Activated CD8-positive, alpha-beta memory T cell treated with anti-CD3 and anti-CD28 coated beads for 36 hours (primary cell): ENCODE measurements around the gene PCDH10. TPM values are rescaled to one million over a fixed set of nuclear protein-coding genes. Genes with fewer than 3 reads are reported as not detected.
"Not testable (repeated sequence)": the region's sequence is repeated elsewhere in the genome, so short reads cannot be mapped to it uniquely, and the experiment has no call there.

Experiments
- CTCF ChIA-PET: fragments of 350-600 bp; sonication (Branson Sonifier 250); formaldehyde crosslinking; loops from one replicate; lab custom pipeline; 2021; ENCODE audit warnings: antibody characterized with exemption; lab: Charles Lee
- POLR2A ChIA-PET: fragments of 350-600 bp; sonication (Branson Sonifier 250); formaldehyde crosslinking; loops from one replicate; lab custom pipeline; 2021; ENCODE audit warnings: antibody characterized with exemption; lab: Charles Lee
- total RNA-seq, 2 experiments: library from RNA; stranded (reverse); gene quantifications; one replicate each; pipeline ENCODE4 v1.2.3, GENCODE V29; 2021

The PCDH10 gene
- total RNA-seq, 2 experiments from 2014 or later = not detected

DNA sequence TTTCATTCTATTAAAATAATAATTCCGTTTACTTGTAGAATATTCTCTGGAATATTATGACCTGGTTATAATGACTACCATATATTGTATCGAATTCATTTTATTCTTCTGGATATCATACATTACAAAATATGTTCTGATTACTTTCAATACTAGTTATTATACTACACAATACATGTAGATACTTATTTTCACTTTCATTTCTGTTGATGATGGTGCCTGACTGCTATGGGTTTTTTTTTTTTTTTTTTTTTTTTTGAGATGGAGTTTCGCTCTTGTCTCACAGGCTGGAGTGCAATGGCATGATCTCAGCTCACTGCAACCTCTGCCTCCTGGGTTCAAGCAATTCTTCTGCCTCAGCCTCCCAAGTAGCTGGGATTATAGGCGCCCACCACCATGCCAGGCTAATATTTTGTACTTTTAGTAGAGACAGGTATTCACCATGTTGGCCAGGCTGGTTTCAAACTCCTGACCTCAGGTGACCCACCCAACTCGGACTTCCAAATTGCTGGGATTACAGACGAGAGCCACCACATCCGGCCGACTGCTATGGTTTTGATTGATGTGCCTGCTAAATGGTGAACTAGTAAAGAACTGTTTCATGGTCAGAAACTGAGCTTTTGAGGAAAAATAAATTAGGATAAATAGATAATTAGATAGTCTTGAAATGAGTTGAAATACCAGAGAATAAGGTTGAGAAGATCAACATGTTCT lies 39.5 kb downstream of the PCDH10 start:
- POLR2A ChIA-PET = no interaction called here

DNA sequence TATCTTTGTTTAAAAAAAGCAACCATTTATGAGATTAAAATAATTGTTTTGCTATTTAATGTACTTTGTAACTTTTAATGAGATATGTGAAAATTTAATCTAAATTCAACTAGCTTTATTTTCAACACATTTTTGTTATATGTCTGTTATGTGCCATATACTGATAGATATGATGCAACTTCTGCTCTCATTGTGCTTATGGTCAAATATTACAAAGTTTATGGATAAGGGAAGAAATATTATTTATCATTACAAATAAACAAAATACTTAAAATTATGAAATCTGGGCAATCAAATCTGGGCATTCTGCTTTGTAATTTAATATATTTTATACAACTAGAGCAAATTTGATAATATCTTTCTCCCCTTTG lies 40.0 kb downstream of the PCDH10 start:
- CTCF ChIA-PET = no interaction called here

More for the DNA sequence above, 39.5 kb downstream of the PCDH10 start:
- CTCF ChIA-PET = no interaction called here

DNA sequence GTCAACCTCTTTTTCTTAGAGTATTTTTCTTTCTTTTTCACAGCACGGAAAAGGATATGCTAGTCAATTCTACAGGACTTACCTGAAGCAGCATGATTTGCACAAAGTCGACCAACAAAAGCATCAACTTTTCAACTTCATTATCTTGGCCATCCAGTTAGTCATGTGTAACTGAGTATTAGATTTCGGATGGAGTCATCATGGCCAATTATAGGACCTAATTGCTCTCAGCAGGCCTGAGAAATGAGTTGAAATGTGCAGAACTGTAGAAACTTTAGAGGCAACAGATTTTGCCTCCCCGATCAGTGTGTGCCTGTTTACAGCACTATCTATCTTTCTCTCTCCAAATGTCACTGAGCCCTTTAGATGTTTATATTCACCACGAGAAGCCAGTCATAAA lies 41.0 kb downstream of the PCDH10 start:
- CTCF ChIA-PET = no interaction called here
- POLR2A ChIA-PET = no interaction called here

More for the DNA sequence above, 40.0 kb downstream of the PCDH10 start:
- POLR2A ChIA-PET = no interaction called here

DNA sequence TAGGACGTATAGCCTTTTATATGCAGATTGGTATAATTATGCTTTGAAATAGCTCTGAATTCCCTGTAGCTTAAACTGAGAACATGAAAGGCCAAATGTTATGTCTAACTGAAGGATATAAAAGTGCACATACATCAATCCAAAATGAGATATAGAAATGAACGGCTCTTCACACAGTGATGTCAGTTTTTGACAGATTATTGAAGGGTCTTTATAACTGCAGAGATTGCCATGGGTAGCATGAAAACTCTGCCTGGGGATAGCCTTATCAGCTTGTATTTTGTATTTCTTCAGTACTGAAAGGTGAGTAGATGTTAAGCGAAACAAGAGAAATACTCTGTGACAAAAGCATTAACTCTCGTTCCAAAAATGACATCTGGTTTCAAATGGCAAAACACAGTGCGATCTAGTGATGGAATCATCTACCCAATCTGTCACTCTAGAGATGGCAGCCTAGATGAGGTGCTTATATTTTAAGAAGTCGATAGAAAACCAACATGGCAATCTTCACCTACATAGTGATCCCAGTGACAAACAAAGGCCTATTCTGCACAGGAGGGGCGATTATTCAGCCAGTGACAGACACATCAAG lies 59.7 kb downstream of the PCDH10 start:
- ChIA-PET POLR2A (no interaction called here), CTCF (interaction anchor here (0.6 kb wide), 1 partner anchor 58 kb away, joined by 3 read pairs; no protein-coding TSS in a partner anchor)

DNA sequence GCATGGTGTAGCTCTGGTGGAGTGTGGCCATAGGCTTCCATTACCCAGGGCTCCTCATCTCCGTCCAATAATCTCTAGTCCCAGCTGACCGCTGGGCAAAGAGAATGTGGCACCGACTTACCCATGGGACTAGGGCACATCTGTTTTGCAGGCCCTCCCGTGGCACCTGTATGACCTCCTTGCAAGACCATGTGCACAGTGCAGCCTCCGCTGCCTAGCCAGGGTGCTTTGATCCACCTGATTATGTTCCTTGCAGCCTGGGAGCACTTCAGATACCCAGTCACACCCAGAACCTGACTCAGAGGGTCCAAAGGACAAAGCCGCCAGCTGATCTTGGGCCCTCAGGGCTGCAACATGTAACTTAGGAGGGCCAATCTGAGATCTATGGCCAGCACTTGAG lies 84.8 kb downstream of the PCDH10 start:
- ChIA-PET POLR2A (no interaction called here), CTCF (no interaction called here)

DNA sequence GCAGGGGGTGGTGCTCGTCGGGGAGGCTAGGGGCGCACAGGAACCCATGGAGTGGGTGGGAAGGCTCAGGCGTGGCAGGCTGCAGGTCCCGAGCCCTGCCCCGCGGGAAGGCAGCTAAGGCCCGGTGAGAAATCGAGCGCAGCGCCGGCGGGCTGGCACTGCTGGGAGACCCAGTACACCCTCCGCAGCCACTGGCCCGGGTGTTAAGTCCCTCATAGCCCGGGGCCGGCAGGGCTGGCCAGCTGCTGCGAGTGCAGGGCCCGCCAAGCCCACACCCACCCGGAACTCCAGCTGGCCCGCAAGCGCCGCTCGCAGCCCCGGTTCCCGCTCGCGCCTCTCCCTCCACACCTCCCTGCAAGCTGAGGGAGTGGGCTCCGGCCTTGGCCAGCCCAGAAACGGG lies 91.4 kb downstream of the PCDH10 start:
- POLR2A ChIA-PET, CTCF ChIA-PET: not testable (repeated sequence)
